ENCODE data around the gene FAM25G. TPM values are rescaled to one million over a fixed set of nuclear protein-coding genes. Genes with fewer than 3 reads are reported as not detected.
"Not testable (repeated sequence)": the region's sequence is repeated elsewhere in the genome, so short reads cannot be mapped to it uniquely, and the experiment has no call there.

Gene FAM25G
- total RNA-seq = not detected in 2 replicates

DNA sequence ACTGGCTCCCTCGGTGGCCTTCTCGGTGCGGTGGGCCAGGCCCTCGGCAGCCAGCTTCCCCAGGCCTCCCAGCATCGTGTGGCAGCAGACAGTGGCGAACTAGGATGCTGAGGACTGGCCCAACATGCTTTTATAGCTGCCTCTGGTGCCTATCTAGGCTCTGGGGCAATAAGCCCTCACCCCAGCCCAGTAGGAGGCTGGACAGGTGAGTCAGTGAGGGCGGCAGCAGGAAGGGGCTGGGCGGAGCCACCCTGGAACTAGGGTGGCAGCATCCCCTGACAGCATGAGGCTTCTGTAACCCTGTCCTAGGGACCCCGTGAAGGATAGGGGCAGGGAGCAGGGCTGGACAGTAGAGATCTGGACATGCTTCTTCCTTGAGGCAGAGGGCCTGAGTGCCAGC is at the start of gene FAM25G:
FAM25G (minus strand) TSS at position 101 of the 400 bp plus-strand sequence; CDS start at position 75, 26 bp downstream.
- not testable (repeated sequence) for DNase-seq (ENCODE audit: low read depth, low spot score)

- DNase-seq (ENCODE audit: low read depth, low spot score) = not testable (repeated sequence)
These were observed 44.9 kb upstream of the FAM25G start for GRCh38 chr10:47536430-47536829.

DNA sequence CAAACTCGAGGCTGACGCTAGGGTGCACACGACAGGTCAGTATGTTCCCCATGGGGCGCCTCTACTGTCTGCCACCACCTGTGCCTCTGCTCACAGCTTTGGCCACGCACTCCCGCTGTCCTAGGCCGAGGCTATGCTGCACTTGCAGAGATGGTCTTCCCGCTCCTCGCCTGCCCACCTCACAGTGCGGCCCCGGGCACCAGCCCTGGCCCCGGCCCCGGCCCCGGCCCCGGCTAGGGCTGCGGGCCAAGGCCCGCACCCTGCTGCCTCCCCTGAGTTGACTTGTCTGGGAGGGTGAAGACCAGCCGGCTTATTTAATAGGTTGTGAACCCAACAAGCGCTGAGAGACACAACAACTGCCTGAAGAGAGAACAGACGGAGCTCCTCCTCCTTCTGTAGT is 32.0 kb upstream of the FAM25G start, which contains the start of gene AGAP9:
AGAP9 (minus strand) TSS at position 164 of the 400 bp plus-strand sequence; CDS start at position 52, 112 bp downstream.
- not testable (repeated sequence) for DNase-seq (ENCODE audit: low read depth, low spot score)

DNA sequence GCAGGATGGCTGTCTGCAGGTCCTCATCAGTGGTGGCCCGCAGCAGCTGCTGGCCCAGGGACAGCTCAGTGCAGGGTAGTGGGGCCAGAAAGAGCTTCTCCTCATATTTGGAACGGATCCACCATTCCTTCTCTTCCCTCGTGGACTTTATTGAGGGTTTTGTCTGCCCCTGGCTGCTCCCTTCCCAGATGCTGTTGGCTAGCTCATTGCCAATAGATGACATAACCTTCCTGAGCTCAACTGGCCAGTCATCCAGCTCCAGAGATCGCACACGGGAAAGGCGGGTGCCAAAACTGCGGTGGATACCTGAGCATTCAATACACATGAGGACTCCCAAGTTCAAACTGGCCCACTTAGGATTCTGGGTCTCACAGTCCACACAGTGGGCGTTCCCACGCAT is 10.8 kb upstream of the FAM25G start:
- not testable (repeated sequence) for DNase-seq (ENCODE audit: low read depth, low spot score)

GRCh38 chr10:47494226-47494625 is 2.7 kb upstream of the FAM25G start:
- DNase-seq (ENCODE audit: low read depth, low spot score) = not testable (repeated sequence)

DNA sequence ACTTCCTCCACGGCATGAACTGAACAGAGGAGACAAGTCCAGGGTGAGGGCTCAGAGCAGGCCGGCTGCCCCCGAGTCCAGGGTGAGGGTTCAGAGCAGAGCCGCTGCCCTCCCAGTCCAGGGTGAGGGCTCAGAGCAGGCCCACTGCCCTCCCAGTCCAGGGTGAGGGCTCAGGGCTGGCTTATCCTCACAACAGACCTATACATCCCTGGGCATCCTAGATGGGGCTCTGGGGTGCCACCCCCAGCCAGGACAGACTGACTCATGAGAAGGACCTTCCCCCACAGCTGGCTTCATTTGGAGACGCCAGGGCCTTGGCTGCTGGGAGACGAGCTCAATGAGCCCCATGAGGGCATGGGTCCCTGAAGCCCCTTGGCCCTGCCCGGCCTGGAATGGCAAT is 1.9 kb downstream of the FAM25G start:
- not testable (repeated sequence) for DNase-seq (ENCODE audit: low read depth, low spot score)

DNA sequence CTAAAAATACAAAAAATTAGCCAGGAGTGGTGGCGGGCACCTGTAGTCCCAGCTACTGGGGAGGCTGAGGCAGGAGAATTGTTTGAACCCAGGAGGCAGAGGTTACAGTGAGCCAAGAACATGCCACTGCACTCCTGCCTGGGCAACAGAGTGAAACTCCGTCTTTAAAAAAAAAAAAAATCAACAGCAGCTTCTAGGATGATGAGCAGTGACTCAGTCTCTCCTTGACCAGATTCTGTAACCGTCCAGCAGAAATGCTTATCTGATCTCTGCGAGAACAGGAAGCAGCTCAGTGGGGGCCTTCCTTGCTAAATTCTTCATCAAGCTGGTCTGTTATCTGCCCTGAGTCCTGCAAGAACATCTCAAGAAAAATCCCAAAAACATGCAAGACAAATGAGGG is 5.6 kb downstream of the FAM25G start:
- not testable (repeated sequence) for DNase-seq (ENCODE audit: low read depth, low spot score)

DNA sequence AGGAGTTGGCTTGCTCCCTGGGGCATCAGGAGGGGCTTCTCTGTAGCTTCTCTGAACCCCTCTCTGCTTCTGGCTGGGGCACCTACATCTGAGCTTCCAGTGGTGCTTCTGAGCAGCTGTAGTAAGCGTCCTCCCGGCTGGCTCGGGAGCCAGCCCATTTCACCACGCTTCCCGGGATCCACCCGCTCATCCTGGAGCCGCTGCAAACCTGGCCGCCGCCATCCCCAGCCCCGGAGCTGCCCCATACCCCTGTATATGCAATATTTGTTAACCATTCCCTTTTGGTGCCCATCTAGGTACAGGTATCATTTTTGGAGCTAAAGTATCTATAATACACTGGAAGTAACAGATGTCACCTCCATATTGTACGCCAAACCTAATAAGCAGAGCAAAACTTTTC is 6.7 kb downstream of the FAM25G start:
- DNase-seq (ENCODE audit: low read depth, low spot score) = not testable (repeated sequence)

DNA sequence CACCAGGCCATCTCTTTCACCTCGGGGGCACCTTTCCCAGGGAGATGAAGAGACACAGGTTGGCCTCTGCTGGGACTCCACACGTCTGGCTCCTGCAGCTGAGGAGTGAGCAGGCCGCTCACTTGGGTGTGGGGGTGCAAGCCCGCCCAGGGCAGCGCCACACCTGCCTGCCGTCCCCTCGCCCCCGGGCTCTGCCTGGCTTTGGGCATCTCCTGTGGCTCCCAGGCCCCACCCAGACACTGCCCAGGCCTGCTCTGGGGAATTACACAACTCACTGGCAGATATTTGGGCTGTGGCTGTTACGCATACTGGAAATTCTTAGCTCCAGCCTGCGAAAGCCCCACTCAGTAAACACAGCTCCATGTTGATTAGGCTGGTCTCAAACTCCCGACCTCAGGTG is 7.6 kb downstream of the FAM25G start, which contains the start of gene ANXA8:
ANXA8 (minus strand) TSS at position 193 of the 400 bp plus-strand sequence; CDS start at position 11, 182 bp downstream.
- not testable (repeated sequence) for DNase-seq (ENCODE audit: low read depth, low spot score)

GRCh38 chr10:47482367-47482766 is 9.1 kb downstream of the FAM25G start:
- DNase-seq (ENCODE audit: low read depth, low spot score) = not testable (repeated sequence)

GRCh38 chr10:47481768-47482181 is 9.7 kb downstream of the FAM25G start:
- not testable (repeated sequence) for DNase-seq (ENCODE audit: low read depth, low spot score)

DNA sequence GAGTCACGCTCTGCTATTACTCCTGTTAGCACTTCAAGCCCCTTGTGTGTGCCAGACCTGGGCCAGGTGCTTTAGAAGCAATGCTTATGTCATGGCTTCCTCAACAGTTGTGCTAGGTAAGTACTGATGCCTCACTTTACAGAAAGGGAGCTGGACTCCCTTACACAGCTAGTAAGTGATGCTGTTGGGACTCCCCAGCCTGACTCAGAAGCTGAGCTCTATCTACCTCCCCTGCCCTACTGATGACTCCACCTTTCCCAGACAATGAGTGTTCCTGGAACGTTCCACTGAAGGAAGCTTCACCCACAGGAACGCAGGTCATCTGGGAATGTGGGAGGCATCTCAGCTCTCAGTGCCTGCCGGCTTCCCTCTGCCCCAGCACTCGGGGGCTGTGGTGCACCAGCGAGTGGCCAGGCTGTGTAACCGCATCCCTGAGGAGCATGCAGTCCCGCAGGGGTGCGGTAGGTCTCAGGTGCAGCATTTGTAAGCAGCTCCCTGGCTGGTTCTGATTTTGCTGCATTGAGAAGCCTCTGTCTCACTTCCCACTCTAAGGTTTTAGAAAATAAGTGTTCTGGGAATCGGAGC is 10.2 kb downstream of the FAM25G start:
- DNase-seq (ENCODE audit: low read depth, low spot score) = not testable (repeated sequence)

DNA sequence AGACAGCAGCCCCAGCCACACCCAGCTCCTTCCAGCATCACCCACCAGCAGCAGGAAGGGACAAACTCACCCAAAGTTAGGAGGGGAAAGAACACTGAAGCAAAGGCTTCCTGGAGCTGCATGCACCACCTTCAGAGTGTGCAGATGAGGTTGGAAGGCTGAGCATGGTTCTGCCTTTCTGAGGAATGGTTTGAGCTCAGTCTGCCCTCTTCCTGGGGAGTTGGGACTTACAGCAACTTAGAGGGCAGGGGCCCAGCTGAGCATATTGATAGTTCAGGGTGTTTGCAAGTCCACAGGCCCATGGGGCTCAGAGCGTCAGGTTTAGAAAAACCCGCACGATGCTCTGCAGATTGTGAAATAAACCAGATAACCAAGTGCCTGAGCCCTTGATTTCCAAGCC is 11.4 kb downstream of the FAM25G start:
- not testable (repeated sequence) for DNase-seq (ENCODE audit: low read depth, low spot score)

GRCh38 chr10:47478114-47478513 is 13.4 kb downstream of the FAM25G start:
- DNase-seq (ENCODE audit: low read depth, low spot score) = not testable (repeated sequence)

DNA sequence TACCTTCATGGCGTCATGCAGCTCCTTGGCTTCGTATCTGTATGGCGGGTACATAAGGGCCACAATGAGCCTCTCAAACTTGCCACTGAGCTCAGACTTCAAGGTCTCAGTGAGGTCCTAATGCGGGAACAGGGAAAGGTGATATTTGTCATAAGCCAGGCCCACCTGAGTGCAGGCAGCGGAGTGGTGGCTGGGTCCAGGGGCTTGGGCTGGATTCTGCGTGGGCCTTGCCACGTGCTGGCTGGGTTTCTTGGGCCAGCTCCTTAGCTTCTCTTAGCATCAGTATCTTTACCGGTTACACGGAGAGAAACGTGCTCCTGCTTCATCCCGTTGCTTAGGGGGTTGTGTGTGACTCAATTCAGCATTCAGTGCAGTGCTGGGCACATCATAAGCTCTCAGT is 14.4 kb downstream of the FAM25G start:
- not testable (repeated sequence) for DNase-seq (ENCODE audit: low read depth, low spot score)

GRCh38 chr10:47475101-47475500 is 16.4 kb downstream of the FAM25G start:
- DNase-seq (ENCODE audit: low read depth, low spot score) = not testable (repeated sequence)

DNA sequence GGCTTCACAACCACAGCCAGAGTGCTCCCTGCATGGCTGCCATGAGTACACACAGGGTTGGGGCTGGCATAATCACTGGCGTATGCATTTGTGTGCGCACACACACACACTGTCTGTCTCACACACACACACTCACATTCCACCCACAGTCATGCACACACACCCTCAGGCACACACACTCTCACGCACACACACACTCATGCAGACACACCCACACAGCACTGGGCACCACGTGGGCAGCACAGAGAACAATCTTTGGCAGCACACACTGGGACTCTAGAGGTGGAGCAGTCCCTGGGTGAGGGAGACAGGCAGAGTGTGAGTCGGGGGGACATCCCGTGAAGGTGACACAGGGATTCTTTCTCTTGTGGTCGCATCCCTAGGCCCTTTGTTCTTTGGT is 18.0 kb downstream of the FAM25G start:
- not testable (repeated sequence) for DNase-seq (ENCODE audit: low read depth, low spot score)

DNA sequence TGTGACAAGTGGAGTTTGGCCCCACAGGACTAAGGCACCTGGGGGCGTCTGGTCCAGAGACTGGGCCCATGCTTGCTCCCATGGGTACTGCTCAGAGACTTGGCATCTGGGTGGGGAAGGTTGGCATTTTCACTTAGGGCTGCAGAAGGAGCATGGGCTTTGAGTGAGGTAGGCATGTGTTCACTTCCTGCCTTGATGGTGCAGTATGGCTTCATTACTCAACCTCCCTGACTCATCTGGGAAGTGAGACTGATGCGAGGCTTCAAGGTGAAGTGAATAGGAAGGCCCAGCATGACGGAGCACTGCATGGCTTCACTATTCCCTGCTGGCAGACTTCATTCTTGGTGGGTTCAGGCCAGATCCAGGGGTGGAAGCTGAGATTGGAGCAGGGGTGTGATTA is 18.9 kb downstream of the FAM25G start:
- DNase-seq (ENCODE audit: low read depth, low spot score) = not testable (repeated sequence)

DNA sequence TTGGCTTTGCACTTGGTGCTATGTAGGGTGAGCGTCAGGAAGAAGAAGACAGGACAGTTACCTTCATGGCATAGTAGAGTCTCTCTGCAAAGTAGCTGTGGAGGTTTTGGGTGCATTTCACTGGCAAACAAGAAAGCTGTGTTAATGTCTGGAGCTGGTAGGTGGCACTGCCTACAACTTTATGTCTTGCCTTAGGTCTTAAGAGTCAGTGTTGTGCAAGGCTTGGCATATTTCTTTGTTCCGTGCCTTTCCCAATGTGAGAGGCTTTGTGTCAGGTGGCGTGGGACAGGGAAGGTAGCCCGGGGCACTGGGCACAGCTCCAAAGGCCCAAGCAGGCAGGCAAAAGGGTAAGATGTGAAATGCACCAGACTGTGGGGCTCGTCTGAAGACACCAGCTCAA is 19.4 kb downstream of the FAM25G start:
- DNase-seq (ENCODE audit: low read depth, low spot score) = not testable (repeated sequence)

GRCh38 chr10:47468731-47469528 is 22.6 kb downstream of the FAM25G start:
- not testable (repeated sequence) for DNase-seq (ENCODE audit: low read depth, low spot score)

DNA sequence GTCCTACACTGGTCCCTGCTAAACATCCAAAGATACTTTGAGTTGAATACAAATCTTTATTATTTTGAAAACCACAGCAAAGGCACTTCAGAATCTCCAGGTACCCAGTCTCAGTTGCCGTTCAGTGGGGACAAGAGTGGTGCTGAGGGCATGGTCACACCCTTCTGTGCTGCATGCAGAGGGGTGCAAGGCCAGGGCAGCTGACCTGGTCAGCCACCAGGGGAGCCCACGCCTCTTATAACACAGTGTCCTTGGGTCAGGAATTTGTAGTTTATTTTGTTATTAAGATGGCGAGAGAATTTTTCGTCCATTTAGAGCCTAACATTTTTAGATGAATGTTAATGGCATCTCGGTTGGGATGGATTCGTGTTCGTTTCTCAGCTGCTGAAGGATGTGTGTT is 23.5 kb downstream of the FAM25G start:
- DNase-seq (ENCODE audit: low read depth, low spot score) = not testable (repeated sequence)

GRCh38 chr10:47467458-47467857 is 24.0 kb downstream of the FAM25G start:
- DNase-seq (ENCODE audit: low read depth, low spot score) = not testable (repeated sequence)

Measured in pulmonary artery endothelial cell (primary cell).